HCT116 (cell line): Measurements from ENCODE around the gene NT5DC3. TPM values are rescaled to one million over a fixed set of nuclear protein-coding genes. Genes with fewer than 3 reads are reported as not detected.

ENCODE experiments used
- ATAC-seq: fragments of 200-7000 bp; cut with Tn5 transposase; 2 replicates; pipeline ENCODE4 v1.9.1; 2020; ENCODE audit warnings: mild to moderate bottlenecking, moderate library complexity
- BruUV-seq: library from RNA; stranded (reverse); fragments of 400-500 nt; replicated peaks from 2 replicates; lab custom pipeline; 2021; lab: Mats Ljungman, UMichigan
- CTCF ChIA-PET: fragments of 300-600 bp; sonication (Branson Sonifier 250); formaldehyde crosslinking; loops from one replicate; lab custom pipeline; 2021; ENCODE audit warnings: antibody characterized with exemption; lab: Charles Lee
- POLR2A ChIA-PET: fragments of 300-600, 350-600 bp; sonication (Branson Sonifier 250); formaldehyde crosslinking; loops from one replicate; lab custom pipeline; 2021; ENCODE audit warnings: antibody characterized with exemption; lab: Charles Lee
- RAD21 ChIA-PET, 2 experiments: fragments of 300-600 bp; sonication (Branson Sonifier 250); formaldehyde crosslinking; loops; one replicate each; lab custom pipeline; 2023; ENCODE audit warnings: low total read pairs in 2 of 2; ENCODE audit not compliant: uncharacterized antibody in 2 of 2, unreplicated experiment in 2 of 2, low non-redundant PET in 1 of 2; lab: Charles Lee
- DNase-seq: peaks from one replicate; pipeline ENCODE4 v3.0.0-alpha.2; 2010; ENCODE audit warnings: low read depth, low spot score
- H2AFZ ChIP-seq: fragments of 200-600 bp; shearing (Covaris generic), sonication (generic); 2 replicates; pipeline ENCODE4 v1.6.1; 2017; ENCODE audit warnings: low read depth, mixed run types, mixed read lengths, antibody characterized with exemption, low read length; ENCODE audit not compliant: poor library complexity, severe bottlenecking
- H3K27ac ChIP-seq: 2 replicates; pipeline ENCODE4 v1.5.1; 2012; ENCODE audit warnings: low read depth, low read length
- H3K27me3 ChIP-seq: fragments of 200-600 bp; sonication (generic); 2 replicates; pipeline ENCODE4 v1.6.1; 2016; ENCODE audit warnings: mixed run types, low read length, mixed read lengths; ENCODE audit not compliant: insufficient read depth
- H3K36me3 ChIP-seq, 2 experiments: fragments of 200-500 bp in 1 of 2; fragments of 200-600 bp in 1 of 2; sonication (Bioruptor generic) in 1 of 2; sonication (generic) in 1 of 2; 2 replicates each; pipeline versions ENCODE4 v1.5.1 to v1.6.1; 2014 to 2016; ENCODE audit warnings: low read length in 2 of 2, inconsistent platforms in 1 of 2, mixed read lengths in 1 of 2, mixed run types in 1 of 2; ENCODE audit not compliant: insufficient read depth in 2 of 2, control insufficient read depth in 1 of 2
- H3K4me1 ChIP-seq, 2 experiments: fragments of 200-600 bp in 1 of 2; sonication (generic) in 1 of 2; 2 replicates each; pipeline versions ENCODE4 v1.5.1 to v1.6.1; 2012 to 2017; ENCODE audit warnings: low read length in 2 of 2, inconsistent platforms in 1 of 2, mild to moderate bottlenecking in 1 of 2, mixed read lengths in 1 of 2, mixed run types in 1 of 2, moderate library complexity in 1 of 2; ENCODE audit not compliant: insufficient read depth in 2 of 2, control insufficient read depth in 1 of 2
- H3K4me2 ChIP-seq: fragments of 200-600 bp; sonication (generic); 2 replicates; pipeline ENCODE4 v1.6.1; 2017; ENCODE audit warnings: mixed run types, low read length, mixed read lengths
- H3K4me3 ChIP-seq, 2 experiments: fragments of 200-600 bp in 1 of 2; sonication (generic) in 1 of 2; replicated peaks in 1 of 2; 2 replicates each; pipeline ENCODE4 v1.5.1; 2011 to 2016; ENCODE audit warnings: low read length in 2 of 2, control low read depth in 1 of 2, low read depth in 1 of 2, mild to moderate bottlenecking in 1 of 2, mixed read lengths in 1 of 2, mixed run types in 1 of 2
- H3K79me2 ChIP-seq: fragments of 200-600 bp; sonication (generic); 2 replicates; pipeline ENCODE4 v1.6.1; 2017; ENCODE audit warnings: mild to moderate bottlenecking, mixed run types, low read length, moderate library complexity, mixed read lengths; ENCODE audit not compliant: insufficient read depth
- H3K9ac ChIP-seq: fragments of 200-600 bp; sonication (generic); 2 replicates; pipeline ENCODE4 v1.6.1; 2016; ENCODE audit warnings: low read length, mixed read lengths
- H3K9me2 ChIP-seq: fragments of 200-600 bp; sonication (generic), shearing (Covaris generic); 2 replicates; pipeline ENCODE4 v1.6.1; 2017; ENCODE audit warnings: mixed run types, mild to moderate bottlenecking, moderate library complexity; ENCODE audit not compliant: insufficient read depth
- H3K9me3 ChIP-seq, 2 experiments: fragments of 200-500 bp in 1 of 2; fragments of 200-600 bp in 1 of 2; sonication (Bioruptor generic) in 1 of 2; sonication (generic) in 1 of 2; 2 replicates each; pipeline ENCODE4 v1.6.1; 2014 to 2017; ENCODE audit warnings: low read length in 2 of 2, mixed read lengths in 2 of 2, inconsistent platforms in 1 of 2, low read depth in 1 of 2, mild to moderate bottlenecking in 1 of 2, mixed run types in 1 of 2, moderate library complexity in 1 of 2; ENCODE audit not compliant: control insufficient read depth in 1 of 2, insufficient read depth in 1 of 2
- H4K20me1 ChIP-seq: fragments of 200-600 bp; sonication (generic), shearing (Covaris generic); 2 replicates; pipeline ENCODE4 v1.6.1; 2017; ENCODE audit warnings: mixed run types, mild to moderate bottlenecking, moderate library complexity; ENCODE audit not compliant: insufficient read depth
- ATF3 ChIP-seq: IDR thresholded peaks from 2 replicates; pipeline ENCODE4 v1.6.1; 2012
- CBX3 ChIP-seq: IDR thresholded peaks from 2 replicates; pipeline ENCODE4 v1.6.1; 2012; ENCODE audit warnings: low read depth
- CEBPB ChIP-seq: IDR thresholded peaks from 2 replicates; pipeline ENCODE4 v1.6.1; 2012; ENCODE audit warnings: low read depth
- EGR1 ChIP-seq: IDR thresholded peaks from 2 replicates; pipeline ENCODE4 v1.6.1; 2012; ENCODE audit warnings: low read depth
- ELF1 ChIP-seq: IDR thresholded peaks from 2 replicates; pipeline ENCODE4 v1.6.1; 2012; ENCODE audit warnings: low read depth, borderline replicate concordance
- EZH2 ChIP-seq: fragments of 200-600 bp; sonication (generic); IDR thresholded peaks from 2 replicates; pipeline ENCODE4 v1.6.1; 2017; ENCODE audit warnings: antibody characterized with exemption, mixed run types
- FOSL1 ChIP-seq: IDR thresholded peaks from 2 replicates; pipeline ENCODE4 v1.6.1; 2012; ENCODE audit warnings: low read depth
- JUND ChIP-seq: IDR thresholded peaks from 2 replicates; pipeline ENCODE4 v1.6.1; 2012
- POLR2A ChIP-seq: IDR thresholded peaks from 2 replicates; pipeline ENCODE4 v1.7.0; 2011; ENCODE audit warnings: borderline replicate concordance; ENCODE audit not compliant: insufficient read depth, insufficient read length; ENCODE audit errors: extremely low read depth
- POLR2AphosphoS5 ChIP-seq: IDR thresholded peaks from 2 replicates; pipeline ENCODE4 v1.6.1; 2011; ENCODE audit warnings: mild to moderate bottlenecking, low read depth, low read length, moderate library complexity
- RAD21 ChIP-seq: IDR thresholded peaks from 2 replicates; pipeline ENCODE4 v1.6.1; 2012; ENCODE audit warnings: low read depth, mild to moderate bottlenecking
- REST ChIP-seq: IDR thresholded peaks from 2 replicates; pipeline ENCODE4 v1.6.1; 2012; ENCODE audit warnings: low read depth
- SIN3A ChIP-seq: IDR thresholded peaks from 2 replicates; pipeline ENCODE4 v1.6.1; 2012; ENCODE audit warnings: low read depth
- SP1 ChIP-seq: IDR thresholded peaks from 2 replicates; pipeline ENCODE4 v1.6.1; 2012; ENCODE audit warnings: low read depth
- SRF ChIP-seq: IDR thresholded peaks from 2 replicates; pipeline ENCODE4 v1.6.1; 2012; ENCODE audit warnings: low read depth
- TCF7L2 ChIP-seq: IDR thresholded peaks from 2 replicates; pipeline ENCODE4 v1.7.0; 2011; ENCODE audit warnings: borderline replicate concordance, inconsistent platforms; ENCODE audit not compliant: insufficient read depth, insufficient read length; ENCODE audit errors: extremely low read depth
- ZBTB33 ChIP-seq: IDR thresholded peaks from 2 replicates; pipeline ENCODE4 v1.6.1; 2011; ENCODE audit warnings: mild to moderate bottlenecking, low read length, moderate library complexity; ENCODE audit not compliant: insufficient replicate concordance; ENCODE audit errors: extremely low read depth
- ZNF274 ChIP-seq: fragments of 200-500 bp; sonication (Bioruptor generic); IDR thresholded peaks from 2 replicates; pipeline ENCODE4 v1.6.1; 2014; ENCODE audit warnings: mild to moderate bottlenecking, low read depth, low read length, inconsistent platforms
- intact Hi-C: fragments of 100-400 bp; cut with micrococcal nuclease; formaldehyde crosslinking; loops from 2 replicates; pipeline ENCODE4 v1.10.0; 2022
- total RNA-seq: library from RNA; stranded (reverse); gene quantifications from one replicate; pipeline ENCODE4 v1.2.1, GENCODE V29; 2021; ENCODE audit not compliant: unreplicated experiment

Gene NT5DC3
- total RNA-seq, 1 experiment from 2014 or later = 18.7 TPM

GRCh38 chr12:103813949-103814348 is 27.1 kb downstream of the NT5DC3 start:
- Histone ChIP-seq H4K20me1 (no peaks in the 10 kb centered on the region), H3K9ac (no peak overlapping the region), H3K4me2 (no peak overlapping the region), H3K27me3 (no peaks in the 10 kb centered on the region), H3K27ac (no peak overlapping the region), H3K9me2 (no peaks in the 10 kb centered on the region), H3K9me3 (no peaks in the 10 kb centered on the region), H3K79me2 (peaks cover 31% of the 10 kb centered on the region), H3K36me3 (peaks cover 0 to 8% of the 10 kb centered on the region in 2 experiments; a peak in 2 of 4 replicates), H3K4me1 (peaks cover 0 to 6% of the 10 kb centered on the region in 2 experiments; a peak in 2 of 4 replicates), H3K4me3 (no peak overlapping the region), H2AFZ (no peak overlapping the region)
- TF ChIP-seq POLR2A (no peak), RAD21 (no peak), CEBPB (no peak), FOSL1 (no peak)
- POLR2A ChIA-PET = no interaction called here
- DNase-seq (no peak), ATAC-seq (no peak)
- no TSS peak for BruUV-seq
- RAD21 ChIA-PET = no interaction called here
- intact Hi-C loops = no loop called here
- CTCF ChIA-PET = no interaction called here

GRCh38 chr12:103813426-103813825 is 27.6 kb downstream of the NT5DC3 start:
- no peaks in the 10 kb centered on the region for H3K27me3 ChIP-seq
- no peak overlapping the region for H3K27ac ChIP-seq
- no peak for TF ChIP-seq CBX3
- TF ChIP-seq JUND = no peak
- no peak for TF ChIP-seq ZBTB33
- TF ChIP-seq TCF7L2 = no peak
- TF ChIP-seq SP1 = no peak
- no peak for TF ChIP-seq POLR2A
- TF ChIP-seq EZH2 = no peak
- TF ChIP-seq ZNF274 = no peak
- no peak for TF ChIP-seq ATF3
- TF ChIP-seq POLR2AphosphoS5 = no peak
- TF ChIP-seq REST = no peak
- TF ChIP-seq EGR1 = no peak
- no peak for TF ChIP-seq SRF
- no peak for TF ChIP-seq FOSL1
- TF ChIP-seq ELF1 = no peak
- TF ChIP-seq SIN3A = no peak

More at GRCh38 chr12:103813426-103813825, 27.6 kb downstream of the NT5DC3 start:
- H2AFZ ChIP-seq = no peak overlapping the region
- no peak for ATAC-seq
- BruUV-seq = no TSS peak
- RAD21 ChIA-PET = no interaction called here
- H3K4me2 ChIP-seq = no peak overlapping the region
- H4K20me1 ChIP-seq = no peaks in the 10 kb centered on the region
- H3K4me3 ChIP-seq = no peak overlapping the region
- H3K9me2 ChIP-seq = no peaks in the 10 kb centered on the region
- no peak for DNase-seq
- intact Hi-C loops = no loop called here
- peaks cover under 1 to 6% of the 10 kb centered on the region in 2 experiments; a peak in 2 of 4 replicates for H3K4me1 ChIP-seq
- H3K9ac ChIP-seq = no peak overlapping the region
- H3K36me3 ChIP-seq = peaks cover 0 to 8% of the 10 kb centered on the region in 2 experiments; a peak in 2 of 4 replicates
- H3K9me3 ChIP-seq = no peaks in the 10 kb centered on the region
- POLR2A ChIA-PET = no interaction called here
- H3K79me2 ChIP-seq = peaks cover 26% of the 10 kb centered on the region
- CTCF ChIA-PET = no interaction called here
